ENCODE measurements around the gene DNMT3B. TPM values are rescaled to one million over a fixed set of nuclear protein-coding genes. Genes with fewer than 3 reads are reported as not detected.

The DNMT3B gene
- total and polyA plus RNA-seq, 9 of the 15 experiments (the other 6 are each of a cell fraction or from before 2014, with no cell fraction given), result 9.3 to 74.8 (median 49.1) TPM

- TF ChIP-seq MAZ (CRISPR knock-in tag; conservative IDR thresholded peaks at IDR 0.05 in 1 of 2, IDR thresholded peaks at IDR 0.05 in 1 of 2) (peak; percentile 49 to 58; a peak in 3 of 4 replicates), SP2 (IDR thresholded peaks at IDR 0.05; ENCODE audit: extremely low read depth, low read depth, low read length, poor library complexity, severe bottlenecking) (no peak), DNMT1 (IDR thresholded peaks at IDR 0.05) (no peak), PRMT5 (CRISPR knock-in tag; IDR thresholded peaks at IDR 0.05) (no peak), NR0B1 (IDR thresholded peaks at IDR 0.05; ENCODE audit: partially characterized antibody) (no peak), MYBL2 (IDR thresholded peaks at IDR 0.05; ENCODE audit: low read depth) (no peak), MYBL2 (CRISPR knock-in tag; IDR thresholded peaks at IDR 0.05; ENCODE audit: borderline replicate concordance) (no peak), NFIC (IDR thresholded peaks at IDR 0.05) (peak; percentile 100), MXI1 (IDR thresholded peaks at IDR 0.05; ENCODE audit: low read depth, low read length) (peak; percentile 70; the same call in 1 of the 2 replicates), CBX2 (IDR thresholded peaks at IDR 0.05; ENCODE audit: insufficient read depth, low read length, poor library complexity, severe bottlenecking) (no peak), ZNF311 (CRISPR knock-in tag; IDR thresholded peaks at IDR 0.05) (peak; percentile 50; the same call in 1 of the 2 replicates), PHB (CRISPR knock-in tag; IDR thresholded peaks at IDR 0.05) (no peak), STAT5B (CRISPR knock-in tag; IDR thresholded peaks at IDR 0.05) (no peak), ZNF561 (CRISPR knock-in tag; conservative IDR thresholded peaks at IDR 0.05) (no peak), ZMIZ1 (IDR thresholded peaks at IDR 0.05; ENCODE audit: low read depth in 2 of 2, low read length in 2 of 2) (peak in 1 of 2 experiments; percentile 94; a peak in 2 of 4 replicates), ZBTB11 (CRISPR knock-in tag; IDR thresholded peaks at IDR 0.05) (peak in 1 of 3 experiments; percentile 67; a peak in 1 of 6 replicates), STAG1 (CRISPR knock-in tag; IDR thresholded peaks at IDR 0.05; ENCODE audit: borderline replicate concordance) (no peak)
These were observed 9.5 kb upstream of the DNMT3B start (continued) for GRCh38 chr20:32752458-32753250.

Measured in K562 (cell line).